Measurements from ENCODE around the gene ADD2. TPM values are rescaled to one million over a fixed set of nuclear protein-coding genes. Genes with fewer than 3 reads are reported as not detected.

Gene ADD2
- total RNA-seq, 1 experiment from 2014 or later, result 3.5 TPM

DNA sequence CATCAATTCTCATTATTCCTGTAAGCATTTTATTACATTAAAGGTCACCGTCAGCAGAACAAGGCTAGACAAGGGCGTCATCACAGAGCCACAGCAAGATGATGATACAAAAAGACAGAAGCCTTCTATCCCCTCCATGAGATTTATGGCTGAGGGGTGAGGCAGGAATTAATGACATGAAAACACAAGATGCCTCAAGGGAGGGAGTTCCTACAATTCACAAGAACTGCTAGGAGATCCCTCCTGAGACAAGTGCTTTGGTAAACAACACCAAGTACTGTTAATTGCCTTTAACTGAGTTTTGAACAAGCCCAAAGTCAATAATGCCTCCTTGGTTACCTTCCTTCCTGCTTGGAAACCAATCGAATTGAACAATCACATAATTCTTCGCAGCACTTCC lies 14.1 kb downstream of the ADD2 start:
- ChIA-PET CTCF (no interaction called here), POLR2A (ENCODE audit: unreplicated experiment) (no interaction called here)
- H3K27ac ChIP-seq, result no peak overlapping the region
- no peaks in the 10 kb centered on the region for H3K4me1 ChIP-seq (replicated peaks; ENCODE audit: insufficient read depth)
- no peaks in the 10 kb centered on the region for H4K20me1 ChIP-seq (ENCODE audit: insufficient read depth)
- no peak overlapping the region for H2AFZ ChIP-seq
- H3K4me2 ChIP-seq, result no peak overlapping the region
- peaks cover 65% of the 10 kb centered on the region for H3K27me3 ChIP-seq (ENCODE audit: insufficient read depth, low read depth)
- H3F3A ChIP-seq (ENCODE audit: insufficient read depth, low read depth), result no peaks in the 10 kb centered on the region
- no peak for TF ChIP-seq EZH2 (IDR thresholded peaks at IDR 0.05; ENCODE audit: low read depth)
- TF ChIP-seq, protein P1, sequence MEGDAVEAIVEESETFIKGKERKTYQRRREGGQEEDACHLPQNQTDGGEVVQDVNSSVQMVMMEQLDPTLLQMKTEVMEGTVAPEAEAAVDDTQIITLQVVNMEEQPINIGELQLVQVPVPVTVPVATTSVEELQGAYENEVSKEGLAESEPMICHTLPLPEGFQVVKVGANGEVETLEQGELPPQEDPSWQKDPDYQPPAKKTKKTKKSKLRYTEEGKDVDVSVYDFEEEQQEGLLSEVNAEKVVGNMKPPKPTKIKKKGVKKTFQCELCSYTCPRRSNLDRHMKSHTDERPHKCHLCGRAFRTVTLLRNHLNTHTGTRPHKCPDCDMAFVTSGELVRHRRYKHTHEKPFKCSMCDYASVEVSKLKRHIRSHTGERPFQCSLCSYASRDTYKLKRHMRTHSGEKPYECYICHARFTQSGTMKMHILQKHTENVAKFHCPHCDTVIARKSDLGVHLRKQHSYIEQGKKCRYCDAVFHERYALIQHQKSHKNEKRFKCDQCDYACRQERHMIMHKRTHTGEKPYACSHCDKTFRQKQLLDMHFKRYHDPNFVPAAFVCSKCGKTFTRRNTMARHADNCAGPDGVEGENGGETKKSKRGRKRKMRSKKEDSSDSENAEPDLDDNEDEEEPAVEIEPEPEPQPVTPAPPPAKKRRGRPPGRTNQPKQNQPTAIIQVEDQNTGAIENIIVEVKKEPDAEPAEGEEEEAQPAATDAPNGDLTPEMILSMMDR (conservative IDR thresholded peaks at IDR 0.05), result no peak
- H3K4me3 ChIP-seq, result no peak overlapping the region
- no peaks in the 10 kb centered on the region for H3K79me2 ChIP-seq (ENCODE audit: low read depth)
- intact Hi-C loops (cut with micrococcal nuclease; ENCODE audit: unreplicated experiment), result no loop called here
- no peaks in the 10 kb centered on the region for H3K9me3 ChIP-seq (ENCODE audit: insufficient read depth, low read depth)
- BruUV-seq (replicated peaks), result no TSS peak
- no peak for DNase-seq
- no peaks in the 10 kb centered on the region for H3K9me2 ChIP-seq (ENCODE audit: insufficient read depth)
- no peaks in the 10 kb centered on the region for H3K36me3 ChIP-seq (ENCODE audit: low read depth)

DNA sequence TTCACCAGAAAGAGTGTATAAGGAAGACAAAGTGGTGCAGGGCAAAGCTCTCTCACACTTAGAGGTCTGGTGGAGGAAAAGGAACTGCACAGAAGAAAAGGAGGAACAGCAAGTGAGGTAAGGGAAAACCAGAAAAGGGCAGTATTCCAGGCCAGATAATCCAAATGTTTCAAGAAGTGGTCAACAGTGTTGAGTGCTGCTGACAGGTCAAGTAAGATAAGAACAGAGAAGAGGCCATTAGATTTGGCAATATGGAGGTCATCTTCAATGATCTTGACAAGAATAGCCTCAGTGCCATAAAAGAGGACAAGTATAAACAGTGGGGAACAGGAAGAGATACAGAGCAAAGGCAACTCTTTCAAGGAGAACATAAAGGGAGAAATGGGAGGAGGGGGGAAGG lies 15.0 kb downstream of the ADD2 start:
- no peak for DNase-seq
- Histone ChIP-seq H3K4me3 (no peak overlapping the region), H3F3A (ENCODE audit: insufficient read depth, low read depth) (no peaks in the 10 kb centered on the region), H3K79me2 (ENCODE audit: low read depth) (no peaks in the 10 kb centered on the region), H4K20me1 (ENCODE audit: insufficient read depth) (no peaks in the 10 kb centered on the region), H3K9me3 (ENCODE audit: insufficient read depth, low read depth) (no peaks in the 10 kb centered on the region), H2AFZ (no peak overlapping the region), H3K27ac (no peak overlapping the region), H3K9me2 (ENCODE audit: insufficient read depth) (no peaks in the 10 kb centered on the region), H3K4me2 (no peak overlapping the region), H3K27me3 (ENCODE audit: insufficient read depth, low read depth) (peaks cover 65% of the 10 kb centered on the region), H3K4me1 (replicated peaks; ENCODE audit: insufficient read depth) (no peaks in the 10 kb centered on the region), H3K36me3 (ENCODE audit: low read depth) (no peaks in the 10 kb centered on the region)
- intact Hi-C loops (cut with micrococcal nuclease; ENCODE audit: unreplicated experiment), result no loop called here
- ChIA-PET CTCF (no interaction called here), POLR2A (ENCODE audit: unreplicated experiment) (no interaction called here)
- no TSS peak for BruUV-seq (replicated peaks)
- TF ChIP-seq EZH2 (IDR thresholded peaks at IDR 0.05; ENCODE audit: low read depth), result no peak
- TF ChIP-seq, protein P1 (conservative IDR thresholded peaks at IDR 0.05), result no peak

DNA sequence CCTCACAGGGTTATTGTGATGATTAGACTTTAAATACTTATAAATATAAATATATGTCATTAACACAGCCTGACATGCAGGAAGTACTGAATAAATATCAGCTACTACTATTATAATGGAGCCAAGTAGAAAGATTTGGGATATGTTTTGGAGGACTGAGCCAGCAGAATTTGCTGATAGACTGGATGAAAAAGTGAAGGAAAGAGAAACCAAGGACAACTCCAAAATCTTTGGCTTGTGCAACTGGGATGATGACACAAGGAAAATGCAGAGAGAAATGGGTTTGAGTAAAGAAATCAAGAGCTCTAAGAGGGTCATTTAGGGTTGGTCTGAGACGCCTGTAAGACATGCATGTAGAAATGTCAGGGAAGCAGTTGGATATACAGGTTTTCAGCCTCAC lies 15.6 kb downstream of the ADD2 start:
- no TSS peak for BruUV-seq (replicated peaks)
- DNase-seq, result no peak
- Histone ChIP-seq H3K9me3 (ENCODE audit: insufficient read depth, low read depth) (no peaks in the 10 kb centered on the region), H3K4me3 (no peak overlapping the region), H3K27ac (no peak overlapping the region), H3K4me2 (no peak overlapping the region), H3K36me3 (ENCODE audit: low read depth) (no peaks in the 10 kb centered on the region), H3K27me3 (ENCODE audit: insufficient read depth, low read depth) (peaks cover 62% of the 10 kb centered on the region), H2AFZ (no peak overlapping the region), H3K79me2 (ENCODE audit: low read depth) (no peaks in the 10 kb centered on the region), H4K20me1 (ENCODE audit: insufficient read depth) (no peaks in the 10 kb centered on the region), H3K9me2 (ENCODE audit: insufficient read depth) (no peaks in the 10 kb centered on the region), H3F3A (ENCODE audit: insufficient read depth, low read depth) (no peaks in the 10 kb centered on the region), H3K4me1 (replicated peaks; ENCODE audit: insufficient read depth) (no peaks in the 10 kb centered on the region)
- no peak for TF ChIP-seq EZH2 (IDR thresholded peaks at IDR 0.05; ENCODE audit: low read depth)
- TF ChIP-seq, protein P1 (conservative IDR thresholded peaks at IDR 0.05), result no peak
- ChIA-PET POLR2A (ENCODE audit: unreplicated experiment) (no interaction called here), CTCF (no interaction called here)
- intact Hi-C loops (cut with micrococcal nuclease; ENCODE audit: unreplicated experiment), result no loop called here

Measured in PC-9 (cell line).